ENCODE measurements around the gene MRPL45.

The MRPL45 gene

DNA sequence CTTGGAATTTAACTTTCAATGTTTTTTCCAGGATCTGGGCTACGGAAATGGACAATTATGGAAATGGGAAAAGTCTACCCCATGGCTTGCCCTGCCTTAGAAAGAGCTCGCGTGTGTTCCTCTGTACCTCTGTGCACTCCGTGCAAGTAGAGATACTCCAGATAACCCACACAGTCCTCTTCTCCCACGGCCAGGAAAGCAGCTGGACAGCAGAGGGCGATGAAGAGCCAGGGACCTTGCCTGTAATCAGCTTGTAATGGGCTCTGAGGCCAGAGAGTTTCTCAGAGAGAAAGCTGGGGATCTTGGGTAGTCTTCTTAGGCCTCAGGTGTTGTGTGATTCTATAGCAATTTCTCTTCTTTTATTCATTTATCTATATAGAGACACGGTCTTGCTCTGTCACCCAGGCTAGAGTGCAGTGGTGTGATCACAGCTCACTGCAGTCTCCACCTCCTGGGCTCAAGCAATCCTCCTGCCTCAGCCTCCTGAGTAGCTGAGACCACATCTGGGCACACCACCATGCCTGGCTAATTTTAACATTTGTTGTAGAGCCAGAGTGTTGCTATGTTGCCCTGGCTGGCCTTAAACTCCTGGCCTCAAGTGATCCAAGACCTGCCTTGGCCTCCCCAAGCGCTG, 52.2 kb downstream of the MRPL45 start:
- DNase-seq, result peak; percentile 27

DNA sequence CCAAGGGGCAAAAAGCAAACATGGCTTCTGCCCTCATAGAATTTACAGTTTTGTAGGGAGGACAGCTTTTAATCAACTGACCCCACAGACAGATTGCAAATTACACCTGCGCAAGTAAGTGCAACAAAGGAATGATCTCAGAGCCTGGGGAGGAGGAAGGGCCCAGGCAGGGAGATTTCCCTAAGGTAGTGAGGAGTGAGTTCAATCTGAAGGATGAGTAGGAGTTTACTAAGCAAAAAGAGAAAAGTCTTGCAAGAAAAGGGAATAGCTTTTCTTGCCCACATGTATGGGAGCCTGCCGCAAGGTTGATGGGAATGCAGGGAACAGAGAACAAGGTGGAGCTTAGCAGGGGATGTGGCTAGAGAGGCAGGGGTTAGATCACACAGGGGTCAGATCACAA, 53.1 kb downstream of the MRPL45 start:
- no peak for DNase-seq

DNA sequence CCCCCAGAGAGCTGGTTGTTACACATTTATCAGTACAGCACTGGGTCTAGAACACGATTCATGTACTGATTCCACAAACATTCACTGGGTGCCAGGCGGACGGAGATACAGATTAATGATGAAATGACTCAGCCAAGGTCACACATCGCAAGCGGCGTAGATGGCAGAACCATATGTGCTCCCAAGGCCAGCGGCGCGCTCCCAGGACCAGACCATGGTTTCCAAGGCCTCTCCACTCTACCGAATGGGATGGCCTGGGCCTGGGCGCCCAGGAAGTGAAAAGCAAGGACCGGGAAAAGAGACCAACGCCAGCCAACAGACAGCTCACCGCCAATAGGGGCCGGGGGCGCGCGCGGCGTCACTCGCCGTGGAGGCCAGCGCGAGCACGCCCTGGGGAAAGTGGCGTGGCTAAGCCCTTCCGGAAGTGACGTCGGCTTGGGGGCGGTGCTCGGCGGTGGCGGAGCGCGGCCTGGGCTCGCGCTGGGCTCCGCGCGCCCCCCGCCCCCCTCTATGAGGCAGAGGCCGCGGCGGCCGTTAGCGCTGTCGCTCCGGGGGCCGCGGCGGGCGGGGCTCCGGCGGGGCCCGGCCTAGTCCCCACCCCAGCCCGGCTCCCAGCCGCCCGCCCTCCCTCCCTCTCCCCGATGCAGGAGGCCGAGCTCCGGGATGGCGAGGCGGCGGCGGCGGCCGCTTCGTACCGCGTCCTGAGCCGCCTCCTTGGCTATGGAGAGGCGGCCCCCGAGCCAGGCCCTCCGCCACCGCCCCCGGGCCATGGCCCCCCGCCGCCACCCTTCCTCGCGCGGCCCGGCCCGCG, 54.6 kb downstream of the MRPL45 start, which contains the start of gene SOCS7:
TSS of gene SOCS7 (plus strand) at position 433 of the 811 bp plus-strand sequence. CDS start at position 642, 209 bp downstream.
- peak; percentile 72 for DNase-seq

DNA sequence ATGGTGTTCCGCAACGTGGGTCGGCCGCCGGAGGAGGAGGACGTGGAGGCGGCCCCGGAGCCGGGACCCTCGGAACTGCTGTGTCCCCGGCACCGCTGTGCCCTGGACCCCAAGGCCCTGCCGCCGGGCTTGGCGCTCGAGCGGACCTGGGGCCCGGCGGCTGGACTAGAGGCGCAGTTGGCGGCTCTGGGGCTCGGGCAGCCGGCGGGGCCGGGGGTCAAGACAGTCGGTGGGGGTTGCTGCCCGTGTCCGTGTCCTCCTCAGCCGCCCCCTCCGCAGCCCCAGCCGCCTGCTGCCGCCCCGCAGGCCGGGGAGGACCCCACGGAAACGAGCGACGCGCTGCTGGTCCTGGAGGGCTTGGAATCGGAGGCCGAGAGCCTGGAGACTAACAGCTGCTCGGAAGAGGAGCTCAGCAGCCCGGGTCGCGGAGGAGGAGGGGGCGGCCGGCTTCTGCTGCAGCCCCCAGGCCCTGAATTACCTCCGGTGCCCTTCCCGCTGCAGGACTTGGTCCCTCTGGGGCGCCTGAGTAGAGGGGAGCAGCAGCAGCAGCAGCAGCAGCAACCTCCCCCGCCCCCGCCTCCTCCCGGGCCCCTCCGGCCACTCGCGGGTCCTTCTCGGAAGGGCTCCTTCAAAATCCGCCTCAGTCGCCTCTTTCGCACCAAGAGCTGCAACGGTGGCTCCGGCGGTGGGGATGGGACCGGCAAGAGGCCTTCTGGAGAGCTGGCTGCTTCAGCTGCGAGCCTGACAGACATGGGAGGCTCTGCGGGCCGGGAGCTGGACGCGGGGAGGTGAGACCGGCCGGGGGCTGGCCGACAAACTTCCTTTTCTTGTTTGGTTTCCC, 55.5 kb downstream of the MRPL45 start:
- no peak for DNase-seq

DNA sequence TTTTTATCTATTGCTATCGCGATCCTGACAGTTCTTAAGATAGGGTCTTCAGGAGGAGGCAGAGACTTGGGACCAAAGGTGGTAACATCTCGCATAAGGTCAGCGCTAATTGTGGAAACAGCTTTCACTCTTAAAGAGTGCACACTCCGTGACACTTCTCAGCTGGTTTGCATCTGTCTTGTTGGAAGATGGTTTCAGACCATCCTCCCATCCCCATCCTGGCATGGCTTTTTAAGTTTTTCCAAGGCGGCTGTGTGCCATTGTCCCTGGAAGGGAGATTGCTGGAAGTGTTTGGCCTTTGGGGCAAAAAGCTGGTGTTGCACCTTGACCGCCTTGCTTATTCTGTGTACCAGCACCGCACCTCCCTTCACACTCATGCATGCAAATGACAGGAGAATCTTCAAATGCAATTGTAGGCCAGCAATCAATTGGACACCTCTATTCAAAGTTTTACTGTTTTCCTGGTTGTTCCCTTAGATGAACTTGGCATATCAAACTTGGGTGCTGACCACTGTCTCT, 56.2 kb downstream of the MRPL45 start:
- no peak for DNase-seq

DNA sequence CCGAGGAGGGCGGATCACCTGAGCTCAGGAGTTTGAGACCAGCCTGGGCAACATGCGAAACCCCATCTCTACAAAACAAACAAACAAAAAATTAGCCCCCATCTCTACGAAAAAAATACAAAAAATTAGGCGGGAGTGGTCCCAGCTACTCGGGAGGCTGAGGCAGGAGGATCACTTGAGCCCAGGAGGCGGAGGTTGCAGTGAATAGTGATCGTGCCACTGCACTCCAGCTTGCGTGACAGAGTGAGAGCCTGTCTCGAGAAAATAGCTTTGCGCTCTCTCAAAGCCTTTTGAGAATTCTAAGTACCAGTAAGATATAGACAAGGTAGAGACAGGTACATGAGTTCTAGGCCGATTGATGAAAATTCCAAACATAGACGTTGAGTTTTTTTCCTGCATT, 56.7 kb downstream of the MRPL45 start:
- DNase-seq, result no peak

DNA sequence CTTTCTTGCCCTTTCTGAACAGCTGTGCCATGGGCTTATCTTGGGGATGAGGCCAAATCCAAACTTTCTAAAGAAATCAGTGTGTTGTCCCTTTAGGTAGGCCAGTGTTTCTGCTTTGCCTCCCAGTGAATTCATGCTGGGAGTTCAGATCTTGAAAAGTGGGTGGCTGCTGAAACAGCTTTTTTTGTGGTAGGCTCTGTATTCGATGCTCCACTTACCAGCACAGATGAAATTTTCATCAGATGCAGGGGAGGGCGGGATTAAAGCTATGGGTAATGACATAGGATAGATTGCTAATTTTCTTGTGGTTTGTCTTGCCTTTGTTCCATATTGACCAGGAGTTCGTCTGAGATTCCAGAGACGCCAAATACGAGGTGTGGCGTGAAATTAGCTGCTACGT, 57.5 kb downstream of the MRPL45 start:
- no peak for DNase-seq

DNA sequence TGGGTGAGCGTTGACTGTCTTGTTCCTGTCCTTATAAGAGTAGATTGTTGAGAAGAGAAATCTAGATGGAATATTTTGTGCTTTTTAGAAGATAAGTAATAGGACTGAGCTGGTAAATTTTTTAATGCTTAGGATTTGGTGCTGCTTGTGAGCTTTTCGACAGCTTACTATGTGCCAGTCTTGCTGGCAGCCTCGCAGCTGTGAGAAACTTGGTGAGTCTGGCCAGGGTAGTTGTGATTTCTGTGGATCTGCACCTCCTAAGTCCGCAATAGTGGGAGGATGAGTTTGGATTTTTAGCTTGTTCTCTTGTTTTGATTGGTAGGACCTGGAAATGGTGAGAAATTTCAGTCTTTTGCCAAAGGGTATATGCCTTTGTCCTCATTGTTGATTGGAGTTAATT, 58.3 kb downstream of the MRPL45 start:
- DNase-seq, result no peak

DNA sequence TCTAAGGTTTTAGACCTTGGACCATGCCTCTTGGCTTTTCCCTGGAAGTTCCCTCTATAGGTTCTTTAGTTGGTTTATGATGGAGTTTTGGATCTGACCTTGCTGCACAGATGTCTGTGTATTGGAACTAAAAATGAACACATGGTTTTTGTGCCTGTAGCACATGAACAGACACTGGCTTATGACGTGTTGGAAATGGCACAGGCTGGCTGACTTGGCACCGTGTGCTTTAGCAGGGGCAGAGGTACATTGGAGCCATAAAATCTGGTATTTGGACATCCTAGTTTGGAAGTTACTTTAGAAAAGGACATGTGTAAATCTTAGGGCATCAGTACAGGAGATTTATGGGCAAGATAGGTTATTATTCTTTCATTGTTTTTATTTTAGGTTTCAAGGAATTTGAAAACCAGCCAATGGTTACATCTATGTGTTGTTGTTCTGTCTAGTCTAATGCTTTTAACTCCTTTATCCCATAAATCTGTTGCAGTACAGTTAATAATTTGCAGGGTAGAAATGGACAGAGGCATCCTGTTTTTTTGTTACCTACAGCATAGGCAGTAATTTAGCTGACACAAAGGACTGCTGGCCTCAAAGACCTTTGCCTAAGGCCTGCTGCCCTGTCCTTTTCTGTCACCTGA, 60.6 kb downstream of the MRPL45 start:
- DNase-seq, result no peak

DNA sequence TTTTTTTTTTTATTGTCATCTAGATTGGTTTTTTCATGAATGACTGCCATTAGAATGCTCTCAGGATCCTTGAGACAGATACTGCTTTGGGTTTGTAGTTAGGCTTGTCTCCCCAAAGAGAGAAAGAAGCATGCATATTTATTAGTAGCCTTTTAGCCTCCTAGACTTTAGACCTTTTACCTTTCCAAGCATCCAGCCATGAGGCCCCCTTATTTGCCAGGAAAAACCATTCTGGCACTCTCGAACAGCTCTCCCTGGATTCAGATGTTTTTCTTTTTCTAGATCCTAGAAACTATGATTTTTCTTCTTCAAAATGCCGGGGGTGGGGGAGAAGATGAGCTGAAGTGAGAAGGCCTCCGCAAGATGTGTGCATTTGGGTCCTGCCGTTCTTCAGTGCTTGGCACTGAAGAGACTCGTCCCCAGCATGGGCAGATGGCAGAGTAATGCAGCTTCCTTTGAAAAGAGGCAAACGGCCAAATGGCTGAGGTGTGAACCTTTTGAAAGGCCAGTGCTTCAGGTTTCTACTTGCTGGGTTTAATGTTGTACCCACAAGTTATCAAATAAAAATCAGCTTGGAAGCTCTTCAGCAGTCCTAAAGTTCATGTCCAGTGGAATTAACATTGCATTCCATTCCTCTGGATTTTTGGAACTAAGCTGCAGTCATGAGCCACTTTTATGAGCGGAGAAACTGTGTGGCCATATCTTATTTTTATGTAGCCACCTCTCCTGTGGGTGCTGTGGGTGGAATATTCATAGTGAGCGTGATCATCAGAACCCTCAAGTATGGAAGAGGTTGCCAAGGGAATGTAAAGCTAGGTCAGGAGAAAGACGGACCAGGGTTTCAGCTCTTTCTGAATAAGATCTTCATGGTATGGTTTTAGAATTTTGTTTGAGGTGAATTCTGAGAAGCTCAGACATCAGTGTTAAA, 61.9 kb downstream of the MRPL45 start:
- DNase-seq, result no peak

DNA sequence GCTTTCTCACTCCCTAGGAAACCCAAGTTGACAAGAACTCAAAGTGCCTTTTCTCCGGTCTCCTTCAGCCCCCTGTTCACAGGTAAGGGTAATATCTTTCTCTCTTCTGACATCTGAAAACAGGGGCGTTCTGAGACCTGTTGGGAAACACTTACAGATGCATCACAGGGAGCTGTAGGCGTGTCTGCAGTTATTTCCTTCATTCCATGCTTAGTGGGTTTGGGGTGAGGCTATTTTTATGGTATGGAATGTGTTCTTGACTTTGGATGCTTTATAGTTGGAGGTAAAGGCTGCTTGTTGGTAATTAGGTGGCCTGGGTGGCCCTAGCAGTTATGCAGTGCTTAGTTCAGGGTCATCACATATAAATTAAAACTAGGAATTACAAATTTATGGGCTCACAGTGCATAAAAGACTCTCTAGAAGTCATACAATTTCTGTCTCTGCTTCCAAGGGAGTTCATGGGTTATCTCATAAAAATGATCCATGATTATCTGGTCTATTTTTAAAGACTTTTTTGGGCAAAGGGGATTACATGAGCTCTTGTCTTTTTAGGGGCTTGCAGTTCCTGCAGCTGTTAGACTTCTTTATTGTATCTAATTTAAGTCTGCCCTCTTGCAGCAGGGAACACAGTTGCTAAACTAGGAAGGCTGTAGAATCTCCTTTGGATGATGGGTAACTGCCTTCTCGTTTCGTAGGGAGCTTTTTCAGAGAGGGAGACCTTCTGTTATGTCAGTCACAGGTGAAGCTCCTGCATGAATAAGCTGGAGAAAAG, 64.9 kb downstream of the MRPL45 start:
- DNase-seq, result no peak

DNA sequence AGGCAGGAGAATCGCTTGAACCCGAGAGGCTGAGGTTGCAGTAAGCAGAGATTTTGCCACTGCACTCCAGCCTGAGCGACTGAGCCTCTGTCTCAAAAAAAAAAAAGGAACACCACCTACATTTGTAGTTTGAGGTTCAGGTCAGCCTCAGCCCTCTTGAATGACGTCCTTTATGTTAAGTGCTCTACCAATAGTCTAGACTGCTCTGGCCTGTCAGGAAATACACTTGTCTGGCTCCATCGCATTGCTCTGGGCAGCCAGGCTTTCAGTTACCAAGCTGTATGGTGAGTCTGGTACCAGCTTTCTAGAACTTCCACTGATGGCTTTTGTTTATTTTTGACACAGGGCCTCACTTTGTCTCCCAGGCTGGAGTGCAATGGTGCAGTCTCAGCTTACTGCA, 66.0 kb downstream of the MRPL45 start:
- no peak for DNase-seq

DNA sequence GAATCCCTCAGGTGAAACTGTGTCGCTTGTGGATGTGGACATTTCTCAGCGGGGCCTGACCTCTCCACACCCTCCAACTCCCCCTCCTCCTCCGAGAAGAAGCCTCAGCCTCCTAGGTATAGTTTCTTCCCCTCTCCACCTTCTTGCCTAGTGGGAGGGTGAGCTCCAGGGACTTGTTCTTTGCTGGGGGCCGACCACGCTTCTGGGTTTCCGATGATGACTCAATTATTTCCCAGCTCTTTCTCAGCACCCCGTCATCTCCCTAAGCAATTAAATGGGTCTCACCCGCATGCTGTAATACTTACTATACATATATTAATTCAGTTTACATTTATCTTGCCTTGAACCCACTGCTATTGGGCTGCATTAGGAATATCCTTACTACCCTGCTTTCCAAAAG, 67.8 kb downstream of the MRPL45 start:
- DNase-seq, result no peak

DNA sequence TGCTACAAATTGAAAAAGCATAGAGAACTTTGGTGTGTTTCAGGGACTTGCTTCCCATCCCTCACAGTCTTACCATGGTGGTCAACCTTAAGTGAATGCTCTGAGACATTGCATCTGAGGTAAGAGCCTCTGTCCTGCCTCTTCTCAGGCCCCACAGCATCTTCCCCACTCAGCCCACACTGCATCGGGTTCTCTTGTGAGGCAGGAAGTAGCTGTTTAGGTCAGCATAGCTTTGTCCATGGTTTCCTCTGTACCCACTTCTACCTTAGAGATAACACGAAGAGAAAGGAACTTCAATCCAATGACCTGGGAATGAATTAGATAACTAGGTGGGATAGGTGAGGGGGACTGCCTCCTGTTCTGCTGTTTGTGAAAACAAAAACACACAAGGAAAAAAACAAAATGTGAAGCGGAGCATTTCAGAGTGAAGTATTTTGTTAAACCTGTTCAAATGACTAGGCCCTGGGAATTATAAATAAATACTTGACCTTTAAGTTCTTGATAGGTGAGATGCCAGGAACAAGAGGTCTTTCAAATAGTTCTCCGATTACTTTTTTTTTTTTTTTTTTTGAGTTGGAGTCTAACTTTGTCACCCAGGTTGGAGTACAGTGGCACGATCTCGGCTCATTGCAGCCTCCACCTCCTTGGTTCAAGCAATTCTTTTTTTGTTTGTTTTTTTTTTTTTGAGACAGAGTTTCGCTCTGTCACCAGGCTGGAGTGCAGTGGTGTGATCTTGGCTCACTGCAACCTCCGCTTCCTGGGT, 72.3 kb downstream of the MRPL45 start:
- no peak for DNase-seq
